NCI-H1048 (cell line): Measurements from ENCODE around the gene PRKCA.
"Not testable (repeated sequence)": the region's sequence is repeated elsewhere in the genome, so short reads cannot be mapped to it uniquely, and the experiment has no call there.

Source experiments
- DNase-seq: peaks from one replicate; lab custom pipeline; 2025; lab: John Stamatoyannopoulos, UW

The PRKCA gene

DNA sequence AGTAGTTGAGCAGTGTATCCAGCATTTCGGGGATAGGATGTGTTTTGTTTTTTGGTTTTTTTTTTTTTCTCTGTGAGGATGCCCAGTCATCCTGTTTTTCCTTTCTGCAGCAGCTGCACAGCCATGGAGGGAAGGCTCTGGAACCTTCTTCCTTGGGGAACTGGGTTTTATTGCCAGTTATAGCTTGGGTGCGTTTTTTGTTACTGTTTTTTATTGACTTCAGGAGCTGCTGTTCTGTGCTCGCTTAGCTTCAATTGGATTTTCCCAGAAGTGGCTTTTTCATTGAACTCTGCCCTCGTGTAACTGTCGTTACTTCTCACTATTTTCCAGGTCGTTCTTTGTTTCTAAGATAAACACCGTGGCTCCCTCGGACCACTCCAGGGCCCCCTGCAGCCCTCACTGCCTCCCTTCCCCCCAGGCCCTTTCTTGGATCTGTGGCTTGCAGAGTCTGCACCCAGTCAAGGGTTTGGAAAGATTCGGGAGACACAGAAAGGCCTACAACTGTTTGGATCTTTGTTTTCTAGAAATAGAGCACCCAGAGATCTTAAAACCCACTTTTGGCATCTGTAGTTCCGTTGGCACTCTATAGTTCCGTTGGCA, 412.8 kb downstream of the PRKCA start:
- no peak for DNase-seq

DNA sequence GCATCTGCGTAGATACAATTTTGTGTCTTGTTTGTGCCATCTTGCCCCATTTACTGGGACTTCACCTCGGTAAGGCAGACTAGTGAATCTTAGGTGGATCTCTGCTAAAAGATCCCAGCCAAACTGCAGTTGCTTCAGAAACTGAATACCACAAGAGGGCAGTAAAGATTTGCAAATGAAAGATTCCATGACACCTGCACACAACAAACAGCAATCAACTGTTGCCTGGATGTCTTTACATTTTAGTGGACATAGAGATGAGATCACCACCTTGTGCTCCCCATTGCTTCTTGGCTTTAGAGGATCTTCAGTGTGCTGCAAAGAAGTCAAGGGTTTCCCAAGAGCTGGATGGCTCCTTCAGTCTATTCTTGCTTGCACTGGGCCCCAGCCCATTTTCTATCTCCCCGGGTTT, 413.3 kb downstream of the PRKCA start:
- DNase-seq = no peak

DNA sequence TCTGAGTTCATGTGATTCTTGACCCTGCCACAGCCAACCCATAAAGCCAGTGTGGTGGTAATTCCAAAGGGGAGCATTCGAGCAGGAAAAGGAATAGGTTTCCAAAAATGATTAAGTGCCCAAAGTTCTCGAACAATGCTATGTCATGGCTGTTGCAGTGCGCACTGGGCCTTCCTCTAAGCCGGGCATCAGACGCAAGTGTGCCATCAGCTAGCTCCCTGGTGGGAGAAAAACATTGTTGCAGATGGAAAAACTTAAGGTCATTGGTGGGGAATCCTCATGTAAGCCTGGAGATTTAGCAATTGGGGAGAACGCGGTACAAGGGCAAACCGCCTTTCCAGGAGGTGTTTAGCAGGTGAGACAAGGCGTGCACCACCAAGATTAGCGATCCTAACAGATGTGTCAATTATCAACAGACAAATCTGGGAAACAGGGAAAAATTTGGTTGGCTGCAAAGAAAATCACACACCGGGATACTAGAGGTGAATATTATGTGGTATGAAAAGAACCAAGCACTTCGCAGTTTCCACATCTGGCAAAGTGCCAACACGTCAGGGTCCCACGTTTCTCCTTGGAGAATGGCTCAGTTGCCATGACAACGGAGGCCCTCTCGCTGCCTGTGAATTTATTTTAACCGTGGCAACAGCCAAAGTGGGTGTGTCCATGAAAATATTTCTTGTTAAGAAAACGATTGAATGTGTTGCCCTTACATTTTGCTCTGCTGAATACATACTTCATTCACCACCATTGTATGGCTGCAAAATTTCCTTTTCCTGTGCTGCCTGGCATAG, 414.0 kb downstream of the PRKCA start:
- DNase-seq = no peak

DNA sequence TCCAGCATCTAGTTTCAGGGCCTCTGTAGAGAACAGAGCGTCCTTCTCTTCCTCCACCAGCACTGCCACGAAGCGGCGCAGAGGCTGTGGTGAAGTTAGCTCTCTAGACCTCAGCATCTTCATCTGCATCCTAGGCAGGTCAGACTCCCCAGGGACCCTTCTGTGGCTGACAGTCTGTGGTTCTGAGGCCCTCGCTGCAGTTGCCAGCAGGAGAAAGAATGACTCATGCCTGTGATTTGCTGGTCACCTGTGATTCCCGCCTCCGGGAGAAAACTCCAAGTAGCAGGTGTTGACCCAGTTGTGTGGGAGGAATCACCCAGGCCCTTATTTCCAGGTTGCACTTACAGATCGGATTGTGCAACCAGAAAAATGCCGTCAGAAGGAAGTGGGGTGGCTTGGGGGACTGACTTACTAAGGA, 415.2 kb downstream of the PRKCA start:
- DNase-seq = no peak

DNA sequence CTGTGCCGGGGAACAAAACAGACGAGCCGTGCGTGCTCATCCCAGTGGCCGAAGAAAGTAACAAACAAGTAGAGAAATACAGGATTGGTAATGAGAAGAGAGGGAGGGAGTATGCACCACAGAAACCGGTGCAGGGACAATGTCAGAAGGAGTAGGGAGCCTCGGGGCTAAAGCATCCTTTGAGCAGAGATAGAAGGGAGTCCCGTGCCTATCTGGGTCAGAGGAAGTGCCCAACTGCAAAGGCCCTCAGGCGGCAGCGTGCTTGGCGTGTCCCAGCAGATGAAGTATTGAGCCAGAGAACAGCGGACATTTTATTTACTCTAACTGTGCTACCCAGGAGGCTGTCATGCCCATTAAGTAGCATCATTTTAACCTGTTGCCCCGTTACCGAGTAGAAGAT, 417.6 kb downstream of the PRKCA start:
- DNase-seq = no peak

DNA sequence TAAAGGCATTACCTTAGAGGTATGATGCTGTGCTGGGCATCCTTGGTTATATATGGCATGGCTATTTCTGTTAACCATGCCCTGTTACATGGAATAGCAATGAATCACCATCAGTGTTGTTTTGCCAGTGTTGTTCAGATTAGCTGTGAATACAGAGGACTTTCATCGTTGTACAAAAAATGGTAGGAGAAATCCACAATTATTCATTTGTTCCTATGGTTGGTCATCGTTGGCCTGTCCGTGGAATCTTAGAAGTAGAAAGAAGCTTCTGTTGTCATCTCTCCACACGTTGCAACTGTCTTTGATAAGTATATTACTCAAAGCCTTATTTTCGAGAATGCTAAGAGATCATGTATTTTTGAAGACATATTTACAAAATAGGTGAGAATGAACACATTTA, 418.2 kb downstream of the PRKCA start:
- DNase-seq = no peak

DNA sequence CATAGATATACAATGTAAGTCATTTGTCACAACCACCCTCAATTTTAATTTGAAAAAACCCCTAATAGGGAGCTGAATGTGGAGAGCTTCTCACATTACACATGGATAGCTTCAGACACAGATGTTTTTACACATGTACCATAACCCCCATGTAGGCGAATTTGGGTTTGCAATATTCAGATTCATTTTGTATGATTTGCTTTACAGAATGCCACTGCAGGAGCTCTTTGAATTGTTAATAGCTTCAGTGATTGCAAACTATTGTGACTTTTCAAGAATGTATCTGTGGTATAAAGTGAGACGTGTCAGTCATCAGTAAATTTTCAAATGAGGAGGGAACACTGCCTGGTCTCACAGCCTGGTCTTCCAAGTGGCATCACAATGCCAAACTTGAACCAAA, 419.9 kb downstream of the PRKCA start:
- no peak for DNase-seq

DNA sequence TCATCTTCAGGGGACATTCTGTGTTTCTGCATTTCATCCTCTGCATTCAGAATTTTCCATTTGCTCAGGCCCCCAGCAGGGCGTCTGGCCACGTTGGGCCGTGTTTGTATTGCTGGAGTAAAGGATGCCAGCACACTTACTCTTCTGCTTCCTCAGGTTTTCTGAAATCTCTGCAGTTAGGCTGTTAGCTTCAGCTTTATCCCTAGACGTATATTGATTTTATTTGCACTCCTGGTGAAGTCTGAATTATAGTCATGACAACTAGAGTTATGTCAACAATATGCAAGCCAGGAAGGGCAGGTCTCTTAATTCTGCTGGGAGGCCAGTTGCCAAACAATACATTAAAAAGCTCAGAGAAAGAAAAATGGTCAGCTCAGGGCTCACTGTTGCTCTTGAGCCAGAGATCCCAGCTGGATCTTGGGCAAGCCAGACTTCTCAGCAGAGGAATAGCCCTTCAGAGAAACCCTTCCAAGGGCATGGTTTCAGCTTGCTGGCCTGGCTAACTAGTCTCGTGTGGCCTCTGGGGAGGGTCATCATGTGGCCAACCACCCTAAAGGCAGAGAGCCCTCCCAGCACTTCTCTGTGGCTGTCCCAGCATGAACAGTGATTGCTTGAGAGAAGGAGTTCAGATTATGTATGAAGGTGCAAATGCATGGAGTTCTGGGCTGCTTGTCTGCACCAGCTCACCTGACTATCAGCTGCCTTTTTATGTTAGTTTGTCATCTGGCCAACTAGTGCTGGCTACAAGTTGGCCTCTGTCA, 422.3 kb downstream of the PRKCA start:
- DNase-seq = no peak

DNA sequence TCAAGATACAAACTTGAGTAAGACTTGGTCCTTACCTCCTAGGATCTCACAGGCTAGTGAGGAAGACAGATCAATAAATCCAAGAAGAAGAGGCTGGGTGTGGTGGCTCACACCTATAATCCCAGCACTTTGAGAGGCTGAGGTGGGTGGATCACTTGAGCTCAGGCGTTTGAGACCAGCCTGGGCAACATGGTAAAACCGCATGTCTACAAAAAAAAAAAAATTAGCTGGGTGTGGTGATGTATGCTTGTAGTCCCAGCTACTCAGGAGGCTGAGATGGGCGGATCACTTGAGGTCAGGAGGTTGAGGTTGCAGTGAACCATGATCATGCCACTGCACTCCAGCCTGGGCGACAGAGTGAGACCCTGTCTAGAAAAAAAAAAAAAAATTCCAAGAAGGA, 423.0 kb downstream of the PRKCA start:
- not testable (repeated sequence) for DNase-seq

DNA sequence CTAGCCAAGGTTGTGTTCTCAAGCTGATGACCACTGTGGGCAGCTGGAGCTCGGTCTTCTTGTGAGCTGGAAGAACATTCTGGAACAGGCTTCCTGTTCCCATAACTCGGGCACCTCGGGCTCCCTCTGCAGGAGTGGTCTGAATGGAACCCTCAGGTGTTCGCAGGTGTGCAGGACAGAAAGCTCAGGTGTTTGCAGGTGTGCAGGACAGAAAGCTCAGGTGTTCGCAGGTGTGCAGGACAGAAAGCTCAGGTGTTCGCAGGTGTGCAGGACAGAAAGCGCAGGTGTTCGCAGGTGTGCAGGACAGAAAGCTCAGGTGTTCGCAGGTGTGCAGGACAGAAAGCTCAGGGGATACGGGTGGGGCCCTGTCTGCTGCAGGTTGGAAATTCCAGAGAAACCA, 423.5 kb downstream of the PRKCA start:
- DNase-seq = no peak

DNA sequence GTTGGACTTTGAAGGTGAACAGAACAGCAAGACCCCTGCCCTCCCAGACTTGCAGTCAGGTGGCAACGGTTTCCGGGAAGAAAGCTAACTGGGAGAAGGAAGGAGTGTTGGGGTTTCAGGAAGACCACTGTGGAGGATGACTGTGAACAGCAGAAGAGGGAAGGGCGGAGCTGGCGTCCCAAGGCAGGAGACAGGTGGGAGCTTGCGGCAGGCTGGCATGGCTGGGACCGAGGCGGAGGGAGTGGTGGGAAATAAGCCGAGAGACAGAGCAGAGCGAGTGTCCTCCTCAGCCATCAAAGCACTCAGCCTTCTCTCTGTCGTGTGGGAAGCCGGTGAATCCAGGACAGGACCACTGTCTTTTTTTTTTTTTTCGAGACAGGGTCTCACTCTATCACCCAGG, 424.0 kb downstream of the PRKCA start:
- no peak for DNase-seq

DNA sequence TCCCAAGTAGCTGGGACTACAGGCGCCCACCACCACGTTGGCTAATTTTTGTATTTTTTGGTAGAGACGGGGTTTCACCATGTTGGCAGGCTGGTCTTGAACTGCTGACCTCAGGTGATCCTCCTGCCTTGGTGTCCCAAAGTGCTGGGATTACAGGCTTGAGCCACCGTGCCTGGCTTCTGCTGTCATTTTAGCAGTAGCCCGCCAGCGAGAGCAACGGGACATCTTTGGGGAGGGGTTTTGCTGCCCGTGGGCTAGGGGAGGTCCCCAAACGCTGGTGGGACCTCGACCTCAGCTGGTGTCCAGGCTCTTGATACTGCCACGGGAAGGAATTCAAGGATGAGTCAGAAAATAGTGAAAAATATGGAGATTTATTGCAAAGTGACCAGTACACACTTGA, 424.4 kb downstream of the PRKCA start:
- DNase-seq = no peak

DNA sequence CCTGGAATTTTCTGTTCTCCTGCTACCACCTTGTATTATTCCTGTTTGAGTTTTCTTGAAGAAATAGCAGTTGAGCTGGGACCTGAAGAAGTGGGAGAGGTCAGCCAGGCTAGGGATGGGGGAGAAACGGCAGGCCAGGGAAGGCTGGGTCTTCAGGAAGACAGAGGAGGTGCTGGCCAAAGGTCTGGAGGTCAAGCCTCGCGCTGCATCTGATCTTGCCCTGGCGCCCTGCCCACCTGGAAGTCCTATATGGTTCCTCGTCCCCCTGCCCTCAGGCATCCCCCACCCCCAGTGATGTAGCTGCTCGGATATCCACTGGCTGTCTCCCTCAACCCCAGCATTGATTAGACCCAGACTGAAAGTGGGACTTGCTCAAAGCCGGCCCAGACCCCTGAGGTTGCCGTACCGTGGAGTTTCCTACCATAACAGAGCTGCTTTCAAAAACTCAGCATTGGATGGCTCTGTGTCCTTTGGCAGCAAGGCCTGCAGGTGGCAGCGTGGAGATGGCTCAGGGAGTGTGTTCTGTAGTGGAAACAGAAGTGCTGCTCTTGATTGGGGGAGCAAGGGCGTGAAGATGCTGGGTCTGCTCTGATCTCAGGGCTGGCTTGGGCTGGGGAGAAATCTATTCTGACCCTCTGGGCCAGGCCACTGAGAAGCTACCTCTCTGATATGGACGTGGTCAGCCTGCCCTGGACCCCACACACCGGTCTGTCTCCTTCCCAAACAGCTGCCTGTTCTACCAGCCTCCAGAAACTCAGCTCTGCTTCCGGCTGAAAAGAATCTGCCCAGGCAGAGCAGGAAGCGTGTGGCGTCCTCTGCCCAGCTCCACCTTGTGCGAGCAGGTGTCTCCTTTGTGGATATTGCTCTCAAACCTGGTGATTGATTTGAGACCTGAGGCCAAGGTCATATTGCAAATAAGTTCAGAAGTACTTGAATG, 425.5 kb downstream of the PRKCA start:
- no peak for DNase-seq

DNA sequence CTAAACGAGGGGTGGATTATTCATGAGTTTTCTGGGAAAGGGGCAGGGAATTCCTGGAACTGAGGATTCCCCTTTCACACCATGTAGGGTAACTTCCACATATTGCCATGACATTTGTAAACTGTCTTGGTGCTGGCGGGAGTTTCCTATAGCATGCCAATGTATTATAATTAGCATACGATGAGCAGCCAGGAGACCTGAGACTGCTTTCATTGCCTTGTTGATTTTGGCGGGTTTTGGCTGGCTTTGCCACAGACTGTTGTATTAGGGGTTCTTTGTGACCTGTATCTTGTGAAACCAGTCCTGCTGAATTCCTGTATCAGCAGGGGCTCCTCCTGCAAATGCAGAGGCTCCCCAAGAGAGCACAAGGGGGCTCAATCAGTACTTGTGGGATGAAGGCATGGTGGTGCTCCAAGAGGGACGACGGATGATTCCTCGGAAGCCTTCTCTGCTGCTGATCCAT, 428.1 kb downstream of the PRKCA start:
- no peak for DNase-seq

DNA sequence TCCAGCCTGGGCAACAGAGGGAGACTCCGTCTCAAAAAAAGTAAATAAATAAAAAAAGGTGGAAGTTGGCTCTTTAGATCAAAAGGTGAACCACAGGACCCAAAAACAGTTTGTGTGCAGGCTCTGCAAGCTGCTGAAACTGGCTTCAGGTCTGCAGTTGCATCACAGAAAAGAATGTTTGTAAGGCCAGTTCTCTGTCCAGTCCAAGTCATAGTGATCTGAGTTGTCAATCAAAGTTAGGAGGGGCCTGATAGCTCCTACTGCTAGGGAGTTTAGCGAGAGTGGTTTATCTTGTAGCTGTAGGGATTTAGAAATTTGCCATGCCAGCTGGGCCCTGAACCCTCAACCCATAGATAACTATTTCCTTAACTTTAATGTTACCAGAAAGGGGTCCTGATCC, 431.3 kb downstream of the PRKCA start:
- DNase-seq = no peak

DNA sequence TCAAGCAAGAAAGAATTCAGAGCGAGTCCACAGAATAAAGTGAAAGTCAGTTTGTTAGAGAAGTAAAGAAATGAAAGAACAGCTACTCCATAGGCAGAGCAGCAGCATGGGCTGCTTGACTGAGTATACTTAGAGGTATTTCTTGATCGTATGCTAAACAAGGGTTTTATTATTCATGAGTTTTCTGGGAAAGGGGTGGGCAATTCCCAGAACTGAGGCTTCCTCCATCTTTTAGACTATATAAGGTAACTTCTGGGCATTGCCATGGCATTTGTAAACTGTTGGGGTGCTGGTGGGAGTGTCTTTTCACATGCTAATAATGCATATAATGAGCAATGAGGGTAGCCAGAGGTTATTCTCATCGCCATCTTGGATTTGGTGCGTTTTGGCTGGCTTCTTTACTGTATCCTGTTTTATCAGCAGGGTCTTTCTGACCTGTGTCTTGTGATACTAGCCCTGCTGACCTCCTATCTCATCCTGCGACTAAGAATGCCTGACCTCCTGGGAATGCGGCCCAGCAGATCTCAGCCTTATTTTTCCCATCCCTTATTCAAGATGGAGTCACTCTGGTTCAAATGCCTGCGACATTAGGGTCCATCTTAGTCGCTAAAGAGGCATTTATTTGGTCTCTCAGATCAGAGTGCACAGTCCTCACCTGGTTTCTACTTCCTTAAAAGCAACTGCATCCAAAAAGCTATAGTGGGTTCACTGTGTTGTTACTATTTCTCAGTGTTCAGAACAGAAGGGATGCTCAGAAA, 432.0 kb downstream of the PRKCA start:
- no peak for DNase-seq

DNA sequence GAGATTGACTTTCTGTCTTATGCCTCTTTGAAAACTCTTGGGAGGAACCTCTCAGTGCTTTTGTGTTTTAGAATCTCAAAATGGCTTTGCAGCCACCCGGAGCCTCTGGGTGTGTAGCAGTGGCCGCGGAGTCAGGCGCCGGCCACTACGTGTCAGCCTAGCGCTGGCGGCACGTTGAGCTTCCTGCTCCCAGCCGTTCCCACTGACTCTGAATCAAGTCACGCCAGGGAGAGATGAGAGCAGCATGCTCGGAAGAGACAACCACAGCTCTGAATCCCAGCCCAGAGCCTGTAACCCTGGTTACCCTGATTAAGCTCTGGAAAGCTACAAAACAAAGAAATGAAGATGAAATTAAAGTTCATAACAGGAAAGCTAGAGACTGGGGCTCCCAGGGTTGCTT, 435.1 kb downstream of the PRKCA start:
- DNase-seq = no peak

DNA sequence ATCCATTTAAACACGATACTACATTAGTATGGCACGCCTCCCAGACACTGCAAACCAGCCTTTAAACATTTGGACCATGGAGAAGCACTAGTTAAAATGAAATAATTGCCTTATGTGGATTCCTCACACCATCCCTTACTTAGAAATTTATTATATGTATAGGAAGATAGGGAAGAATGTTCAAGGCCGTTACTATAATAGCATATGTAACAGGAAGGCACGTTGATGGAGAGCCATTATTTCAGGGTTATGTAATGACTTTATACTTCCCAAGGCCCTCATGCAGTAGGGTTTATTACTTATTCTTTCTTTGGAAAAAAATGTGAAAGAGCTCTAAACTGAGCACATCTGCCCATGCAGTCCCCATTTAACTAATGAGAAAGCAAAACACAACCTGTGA, 435.9 kb downstream of the PRKCA start:
- DNase-seq = no peak

DNA sequence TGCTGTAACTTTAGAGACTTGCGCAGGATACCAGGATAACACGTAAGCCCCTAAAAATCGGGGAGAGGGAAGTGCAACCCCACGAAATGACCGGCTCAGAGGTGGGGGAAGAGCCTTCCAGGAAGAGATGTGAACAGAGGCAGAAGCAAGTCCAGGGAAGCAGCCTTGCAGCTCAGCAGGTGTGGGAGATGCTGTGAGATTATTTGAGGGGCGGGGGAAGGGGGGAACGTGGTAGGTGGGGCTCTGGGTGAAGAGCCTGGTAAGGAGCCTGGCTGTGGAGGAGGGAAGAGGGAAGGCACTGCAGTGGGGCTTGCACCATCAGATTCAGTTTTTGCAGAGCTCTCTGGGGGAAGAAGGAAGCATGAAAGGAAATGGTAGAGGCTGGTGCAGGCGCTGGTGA, 437.1 kb downstream of the PRKCA start:
- no peak for DNase-seq

DNA sequence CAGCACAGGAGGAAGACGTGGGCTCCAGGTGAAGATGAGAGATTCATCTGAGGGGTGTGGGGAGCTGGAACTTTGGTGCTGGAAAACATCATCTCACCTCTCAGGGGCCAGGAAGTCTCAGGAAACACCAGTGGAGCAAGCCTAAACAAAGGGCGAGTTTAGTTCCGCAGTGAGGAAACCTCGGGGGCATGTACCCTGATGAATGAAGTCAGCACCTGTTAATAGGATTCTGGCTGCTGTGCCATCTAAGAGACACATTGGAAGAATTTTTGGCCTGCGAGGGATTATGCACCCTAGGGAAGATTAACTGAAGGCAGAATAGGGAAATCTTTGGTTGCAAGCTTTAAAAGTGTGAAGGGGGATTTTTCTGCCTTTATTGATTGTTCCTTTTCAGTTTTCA, 437.8 kb downstream of the PRKCA start:
- no peak for DNase-seq

DNA sequence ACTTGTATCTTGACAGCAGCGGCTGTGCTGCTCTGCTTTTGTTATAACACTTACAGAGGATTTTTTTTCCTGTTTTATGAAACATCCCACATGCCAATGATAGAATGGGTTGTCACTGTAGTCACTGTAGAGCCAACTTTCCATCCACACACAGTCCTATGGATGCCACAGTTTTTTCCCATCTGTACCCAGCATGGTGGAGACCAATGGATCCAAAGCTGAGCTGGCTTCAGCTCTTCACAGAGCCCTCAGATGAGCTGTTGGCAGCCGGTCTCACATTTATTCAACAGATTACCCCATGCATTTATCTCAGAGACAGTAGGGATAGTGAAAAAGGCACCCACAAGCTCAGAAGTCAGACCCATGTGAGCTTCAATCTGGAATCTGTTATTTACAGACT, 441.1 kb downstream of the PRKCA start:
- no peak for DNase-seq
